HG03575 (cell line): ENCODE results near the gene ARL11.

Experiments
- ATAC-seq: cut with Tn5 transposase; IDR thresholded peaks from one replicate; pipeline ENCODE4 v1.9.1; 2021; ENCODE audit not compliant: unreplicated experiment, insufficient number of reproducible peaks, low FRiP score; ENCODE audit errors: extremely low read depth

The ARL11 gene

GRCh38 chr13:49638744-49639072, 10.4 kb downstream of the ARL11 start:
- no peak for ATAC-seq

- no peak for ATAC-seq
Observed at GRCh38 chr13:49641801-49642291, 13.5 kb downstream of the ARL11 start.

- no peak for ATAC-seq
Observed at GRCh38 chr13:49643035-49643646, 14.8 kb downstream of the ARL11 start.

GRCh38 chr13:49645451-49645850, 17.1 kb downstream of the ARL11 start:
- no peak for ATAC-seq

GRCh38 chr13:49646688-49647087, 18.4 kb downstream of the ARL11 start:
- no peak for ATAC-seq

- no peak for ATAC-seq
Observed at GRCh38 chr13:49649244-49649962, 21.1 kb downstream of the ARL11 start.

GRCh38 chr13:49649963-49650312, 21.6 kb downstream of the ARL11 start:
- ATAC-seq = no peak

- ATAC-seq = no peak
Observed at GRCh38 chr13:49651570-49652354, 23.5 kb downstream of the ARL11 start.

- no peak for ATAC-seq
Observed at GRCh38 chr13:49652355-49653305, 24.3 kb downstream of the ARL11 start.

GRCh38 chr13:49653478-49653877, 25.2 kb downstream of the ARL11 start:
- no peak for ATAC-seq

- ATAC-seq = no peak
Observed at GRCh38 chr13:49654011-49654410, 25.7 kb downstream of the ARL11 start.

- ATAC-seq = no peak
Observed at GRCh38 chr13:49655906-49656305, 27.6 kb downstream of the ARL11 start.

- no peak for ATAC-seq
Observed at GRCh38 chr13:49657241-49657641, 28.9 kb downstream of the ARL11 start.

- ATAC-seq = no peak
Observed at GRCh38 chr13:49664606-49665005, 36.3 kb downstream of the ARL11 start.

- no peak for ATAC-seq
Observed at GRCh38 chr13:49667773-49668172, 39.5 kb downstream of the ARL11 start.

GRCh38 chr13:49669735-49670309, 41.5 kb downstream of the ARL11 start:
- no peak for ATAC-seq

GRCh38 chr13:49670828-49671227, 42.5 kb downstream of the ARL11 start:
- no peak for ATAC-seq

- no peak for ATAC-seq
Observed at GRCh38 chr13:49676581-49677298, 48.4 kb downstream of the ARL11 start.
